ENCODE measurements around the gene SHLD1.

DNA sequence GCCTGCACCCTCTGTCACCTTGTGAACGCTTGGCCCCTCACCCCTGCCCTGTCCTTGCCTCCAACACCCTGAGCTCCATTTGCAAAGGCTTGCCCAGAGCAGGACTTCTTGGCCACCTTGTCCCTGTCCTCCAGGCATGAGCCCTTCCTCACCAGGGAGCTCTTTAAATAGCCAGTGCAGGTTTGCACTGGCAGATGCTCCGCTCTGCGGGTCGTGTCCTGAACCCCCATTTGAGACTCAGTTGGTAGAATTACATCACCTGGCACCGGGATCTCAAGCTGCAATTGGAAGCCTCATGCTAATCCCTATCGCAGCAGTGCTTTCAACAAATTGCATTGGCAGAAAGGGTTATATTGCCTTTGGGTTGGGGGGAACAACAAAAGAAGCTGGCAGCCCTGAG, 114.2 kb downstream of the SHLD1 start:
- TF ChIP-seq, protein P1, sequence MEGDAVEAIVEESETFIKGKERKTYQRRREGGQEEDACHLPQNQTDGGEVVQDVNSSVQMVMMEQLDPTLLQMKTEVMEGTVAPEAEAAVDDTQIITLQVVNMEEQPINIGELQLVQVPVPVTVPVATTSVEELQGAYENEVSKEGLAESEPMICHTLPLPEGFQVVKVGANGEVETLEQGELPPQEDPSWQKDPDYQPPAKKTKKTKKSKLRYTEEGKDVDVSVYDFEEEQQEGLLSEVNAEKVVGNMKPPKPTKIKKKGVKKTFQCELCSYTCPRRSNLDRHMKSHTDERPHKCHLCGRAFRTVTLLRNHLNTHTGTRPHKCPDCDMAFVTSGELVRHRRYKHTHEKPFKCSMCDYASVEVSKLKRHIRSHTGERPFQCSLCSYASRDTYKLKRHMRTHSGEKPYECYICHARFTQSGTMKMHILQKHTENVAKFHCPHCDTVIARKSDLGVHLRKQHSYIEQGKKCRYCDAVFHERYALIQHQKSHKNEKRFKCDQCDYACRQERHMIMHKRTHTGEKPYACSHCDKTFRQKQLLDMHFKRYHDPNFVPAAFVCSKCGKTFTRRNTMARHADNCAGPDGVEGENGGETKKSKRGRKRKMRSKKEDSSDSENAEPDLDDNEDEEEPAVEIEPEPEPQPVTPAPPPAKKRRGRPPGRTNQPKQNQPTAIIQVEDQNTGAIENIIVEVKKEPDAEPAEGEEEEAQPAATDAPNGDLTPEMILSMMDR (optimal IDR thresholded peaks at IDR 0.05 in 1 of 3, IDR thresholded peaks at IDR 0.05 in 1 of 3, conservative IDR thresholded peaks at IDR 0.05 in 1 of 3; ENCODE audit: extremely low read depth in 1 of 3, insufficient read depth in 2 of 3, low read length in 3 of 3), result no peak
- TF ChIP-seq EZH2 (IDR thresholded peaks at IDR 0.05; ENCODE audit: low read length), result no peak

All from keratinocyte (primary cell).